MM.1S (cell line): ENCODE data around the gene NUP188.

Experiments used
- EZH2 ChIP-seq: fragments of 300-600 bp; sonication (generic); optimal IDR thresholded peaks from 2 replicates; pipeline ENCODE3; 2017; ENCODE audit warnings: low read depth, mild to moderate bottlenecking, antibody characterized with exemption, low read length, mixed read lengths
- EZH2phosphoT487 ChIP-seq: fragments of 300-600 bp; sonication (generic); IDR thresholded peaks from 2 replicates; pipeline ENCODE4 v1.6.1; 2018; ENCODE audit warnings: antibody characterized with exemption, low read length
- TF ChIP-seq, protein P1 (sequence below): fragments of 300-600 bp; sonication (generic); IDR thresholded peaks from 2 replicates; pipeline ENCODE4 v1.5.1; 2016; ENCODE audit warnings: antibody characterized with exemption, low read length, mixed read lengths

- TF ChIP-seq, protein P1, sequence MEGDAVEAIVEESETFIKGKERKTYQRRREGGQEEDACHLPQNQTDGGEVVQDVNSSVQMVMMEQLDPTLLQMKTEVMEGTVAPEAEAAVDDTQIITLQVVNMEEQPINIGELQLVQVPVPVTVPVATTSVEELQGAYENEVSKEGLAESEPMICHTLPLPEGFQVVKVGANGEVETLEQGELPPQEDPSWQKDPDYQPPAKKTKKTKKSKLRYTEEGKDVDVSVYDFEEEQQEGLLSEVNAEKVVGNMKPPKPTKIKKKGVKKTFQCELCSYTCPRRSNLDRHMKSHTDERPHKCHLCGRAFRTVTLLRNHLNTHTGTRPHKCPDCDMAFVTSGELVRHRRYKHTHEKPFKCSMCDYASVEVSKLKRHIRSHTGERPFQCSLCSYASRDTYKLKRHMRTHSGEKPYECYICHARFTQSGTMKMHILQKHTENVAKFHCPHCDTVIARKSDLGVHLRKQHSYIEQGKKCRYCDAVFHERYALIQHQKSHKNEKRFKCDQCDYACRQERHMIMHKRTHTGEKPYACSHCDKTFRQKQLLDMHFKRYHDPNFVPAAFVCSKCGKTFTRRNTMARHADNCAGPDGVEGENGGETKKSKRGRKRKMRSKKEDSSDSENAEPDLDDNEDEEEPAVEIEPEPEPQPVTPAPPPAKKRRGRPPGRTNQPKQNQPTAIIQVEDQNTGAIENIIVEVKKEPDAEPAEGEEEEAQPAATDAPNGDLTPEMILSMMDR: no peak
- no peak for TF ChIP-seq EZH2
- TF ChIP-seq EZH2phosphoT487: no peak
These were observed 106.8 kb downstream of the NUP188 start for GRCh38 chr9:129054163-129054851.
